HG03520 (cell line): Measurements from ENCODE around the gene EFNA3.

Experiments
- ATAC-seq: cut with Tn5 transposase; IDR thresholded peaks from one replicate; pipeline ENCODE4 v1.9.1; 2021; ENCODE audit warnings: mild to moderate bottlenecking, moderate library complexity; ENCODE audit not compliant: unreplicated experiment

EFNA3 gene

DNA sequence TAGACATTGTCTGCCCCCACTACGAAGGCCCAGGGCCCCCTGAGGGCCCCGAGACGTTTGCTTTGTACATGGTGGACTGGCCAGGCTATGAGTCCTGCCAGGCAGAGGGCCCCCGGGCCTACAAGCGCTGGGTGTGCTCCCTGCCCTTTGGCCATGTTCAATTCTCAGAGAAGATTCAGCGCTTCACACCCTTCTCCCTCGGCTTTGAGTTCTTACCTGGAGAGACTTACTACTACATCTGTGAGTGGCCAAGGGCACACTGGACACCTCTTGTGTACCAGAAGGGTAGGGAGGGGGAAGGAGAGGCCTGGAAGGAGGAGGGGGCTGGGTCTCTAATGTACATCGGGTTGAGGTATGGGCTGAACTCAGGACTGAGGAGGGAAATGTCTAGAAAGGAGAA, 11.9 kb upstream of the EFNA3 start:
- no peak for ATAC-seq

DNA sequence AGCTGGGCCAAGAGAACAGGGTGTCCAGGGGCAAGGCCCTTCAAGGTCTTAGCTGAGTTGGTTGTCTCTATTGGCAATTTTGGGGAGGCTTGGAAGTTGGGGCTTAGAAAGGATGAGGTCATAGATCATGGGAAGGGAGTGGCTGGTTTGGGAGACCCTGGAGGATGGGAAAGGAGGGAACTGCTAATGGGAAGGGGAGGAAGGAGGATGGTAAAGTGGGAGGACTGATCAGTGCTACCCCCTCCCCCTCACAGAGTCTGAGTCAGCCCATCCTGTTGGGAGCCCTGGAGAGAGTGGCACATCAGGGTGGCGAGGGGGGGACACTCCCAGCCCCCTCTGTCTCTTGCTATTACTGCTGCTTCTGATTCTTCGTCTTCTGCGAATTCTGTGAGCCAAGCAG, 10.0 kb upstream of the EFNA3 start:
- no peak for ATAC-seq

DNA sequence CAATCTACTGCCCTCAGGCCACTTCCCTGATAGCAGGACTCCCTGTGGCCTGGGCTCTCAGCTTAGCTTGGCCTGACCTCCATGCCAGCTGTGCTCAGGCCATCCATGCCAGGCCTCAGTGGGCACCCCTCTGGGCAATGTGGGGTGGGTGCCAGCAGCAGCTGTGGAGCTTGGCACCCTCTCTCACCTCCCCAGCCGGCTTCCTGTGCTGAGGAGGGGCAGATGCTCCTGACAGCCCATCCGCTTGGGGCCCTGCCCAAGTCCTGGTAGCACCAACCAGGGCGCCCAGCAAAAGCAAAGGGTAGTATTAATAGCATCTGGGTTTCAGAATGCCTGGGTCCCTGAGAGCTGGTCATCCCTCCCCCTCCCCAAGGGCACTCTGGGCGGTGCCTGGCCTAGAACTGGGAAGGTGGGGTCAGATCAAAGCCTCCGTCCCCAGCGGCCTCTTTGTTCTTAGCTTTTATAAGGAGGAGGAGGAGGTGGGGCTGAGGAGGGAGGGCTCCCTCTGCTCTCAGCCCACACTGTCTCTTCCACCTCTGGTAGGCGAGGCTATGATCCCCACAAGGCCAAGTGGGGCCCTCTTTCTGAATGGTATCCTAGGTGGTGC, 9.0 kb upstream of the EFNA3 start:
- no peak for ATAC-seq

DNA sequence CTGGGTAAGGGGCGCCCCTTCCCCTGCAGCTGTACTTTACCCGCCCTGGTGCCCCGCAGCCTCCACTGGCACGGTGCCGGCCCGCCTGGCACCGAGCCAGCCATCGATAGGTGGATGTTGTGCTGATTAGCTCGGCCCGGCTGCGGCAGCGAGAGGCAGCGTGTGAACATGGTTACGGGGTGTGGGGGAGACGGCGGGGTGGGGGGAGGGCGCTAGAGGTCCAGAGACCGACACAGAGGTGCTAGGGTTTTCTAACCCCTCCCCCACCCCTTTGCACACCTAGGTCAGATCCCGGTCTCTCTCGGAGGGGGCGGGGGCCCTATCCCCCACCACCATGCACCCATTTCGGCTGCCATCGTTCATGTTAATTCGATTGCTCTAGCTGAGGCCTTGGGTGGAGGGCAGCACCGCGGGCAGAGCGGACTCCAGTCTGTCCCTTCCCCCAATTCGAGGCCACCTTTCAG, 8.4 kb upstream of the EFNA3 start:
- no peak for ATAC-seq

DNA sequence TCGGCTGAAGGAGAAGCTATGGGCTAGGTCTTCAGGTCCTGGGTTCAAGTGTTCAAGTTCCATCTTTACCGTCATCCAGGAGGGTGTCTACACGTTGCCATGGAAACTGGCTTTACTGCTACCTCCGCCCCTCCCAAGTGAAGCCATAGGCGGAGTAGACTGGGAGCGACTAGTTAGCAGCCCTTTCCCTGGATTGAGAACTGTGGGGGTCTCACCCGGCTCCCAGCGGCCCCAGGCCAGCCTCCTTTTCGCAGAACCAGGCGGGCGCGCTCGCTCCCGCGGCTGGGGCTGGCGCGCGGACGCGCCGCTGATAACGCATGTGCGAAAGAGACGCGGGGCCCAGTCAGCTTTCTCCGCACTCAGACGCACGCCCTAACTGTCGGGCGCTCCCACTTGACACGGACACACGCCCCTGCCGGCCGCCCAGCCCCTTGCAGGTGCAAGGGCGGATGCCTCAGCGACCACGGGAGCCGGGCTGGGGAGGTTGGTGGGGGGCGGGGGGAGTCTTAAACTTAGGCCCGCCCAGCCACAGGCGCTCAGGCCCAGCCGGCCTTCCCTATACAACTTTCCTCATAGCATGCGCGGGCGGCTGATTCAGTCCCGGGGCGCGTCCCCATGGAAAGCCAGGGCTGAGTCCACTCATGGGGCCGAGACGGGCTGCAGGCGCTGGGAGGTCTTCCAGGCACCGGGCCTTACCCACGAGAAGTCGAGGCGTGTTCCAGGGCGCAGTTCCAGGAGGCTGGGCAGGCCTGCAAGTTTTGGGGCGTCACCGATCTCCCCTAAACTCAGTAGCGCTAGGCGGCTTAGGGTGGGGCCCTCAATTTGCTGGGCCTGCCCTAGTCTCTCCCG, 7.7 kb upstream of the EFNA3 start:
- peak; percentile 44 for ATAC-seq

DNA sequence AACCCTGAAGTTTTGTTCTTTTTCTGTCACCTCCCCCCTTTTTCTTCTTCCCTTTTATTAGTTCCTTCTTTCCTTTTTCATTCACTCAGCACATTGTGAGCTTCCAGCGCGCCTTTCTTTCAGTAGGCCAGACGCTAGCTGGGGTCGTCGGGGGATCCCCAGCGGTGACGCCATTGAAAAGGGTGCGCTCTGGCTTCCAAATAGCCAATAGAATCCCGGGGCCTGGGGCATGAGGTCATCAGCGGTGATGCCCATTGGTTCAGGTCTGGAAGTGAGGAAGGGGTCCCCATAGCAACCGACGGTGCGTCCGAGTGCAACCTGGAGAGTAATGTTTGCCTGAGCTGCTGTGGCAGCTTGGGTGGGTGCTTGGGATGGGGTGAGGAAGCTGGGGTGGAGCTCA, 6.9 kb upstream of the EFNA3 start:
- ATAC-seq, result no peak

DNA sequence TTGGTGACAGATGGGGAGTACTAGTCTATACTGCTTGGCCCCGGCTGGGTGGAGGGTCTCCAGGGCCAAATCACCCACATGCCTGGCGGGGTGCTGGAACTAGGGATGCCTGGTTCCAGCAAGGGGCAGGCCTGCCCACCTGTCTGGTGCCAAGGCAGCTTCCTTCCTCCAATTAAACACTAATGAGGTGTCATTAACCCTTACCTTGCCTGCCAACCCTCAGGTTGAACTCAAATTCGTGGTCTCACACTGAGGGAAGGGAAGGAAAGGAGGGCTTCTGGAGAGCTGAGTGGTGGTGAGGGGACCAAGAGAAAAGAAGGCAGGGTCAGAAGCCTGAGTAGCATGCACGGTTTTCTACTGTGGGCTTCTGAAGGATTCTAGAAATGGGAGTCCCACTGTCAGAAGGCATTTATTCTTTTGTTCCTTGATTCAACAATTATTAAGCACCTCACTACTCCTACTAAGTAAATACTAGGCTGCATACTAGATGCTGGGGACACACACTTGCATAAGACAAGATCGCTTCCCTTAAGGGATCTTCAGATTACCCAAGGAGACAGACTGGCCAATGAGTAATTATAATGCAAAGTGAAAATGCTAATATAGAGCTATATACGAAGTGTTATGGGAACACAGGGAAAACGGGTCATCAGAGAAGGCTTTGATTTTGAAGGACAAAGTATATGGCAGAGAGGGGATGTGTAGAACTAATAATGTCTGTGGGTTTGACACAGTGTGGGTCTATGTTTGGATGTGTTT, 5.9 kb upstream of the EFNA3 start:
- ATAC-seq, result no peak

DNA sequence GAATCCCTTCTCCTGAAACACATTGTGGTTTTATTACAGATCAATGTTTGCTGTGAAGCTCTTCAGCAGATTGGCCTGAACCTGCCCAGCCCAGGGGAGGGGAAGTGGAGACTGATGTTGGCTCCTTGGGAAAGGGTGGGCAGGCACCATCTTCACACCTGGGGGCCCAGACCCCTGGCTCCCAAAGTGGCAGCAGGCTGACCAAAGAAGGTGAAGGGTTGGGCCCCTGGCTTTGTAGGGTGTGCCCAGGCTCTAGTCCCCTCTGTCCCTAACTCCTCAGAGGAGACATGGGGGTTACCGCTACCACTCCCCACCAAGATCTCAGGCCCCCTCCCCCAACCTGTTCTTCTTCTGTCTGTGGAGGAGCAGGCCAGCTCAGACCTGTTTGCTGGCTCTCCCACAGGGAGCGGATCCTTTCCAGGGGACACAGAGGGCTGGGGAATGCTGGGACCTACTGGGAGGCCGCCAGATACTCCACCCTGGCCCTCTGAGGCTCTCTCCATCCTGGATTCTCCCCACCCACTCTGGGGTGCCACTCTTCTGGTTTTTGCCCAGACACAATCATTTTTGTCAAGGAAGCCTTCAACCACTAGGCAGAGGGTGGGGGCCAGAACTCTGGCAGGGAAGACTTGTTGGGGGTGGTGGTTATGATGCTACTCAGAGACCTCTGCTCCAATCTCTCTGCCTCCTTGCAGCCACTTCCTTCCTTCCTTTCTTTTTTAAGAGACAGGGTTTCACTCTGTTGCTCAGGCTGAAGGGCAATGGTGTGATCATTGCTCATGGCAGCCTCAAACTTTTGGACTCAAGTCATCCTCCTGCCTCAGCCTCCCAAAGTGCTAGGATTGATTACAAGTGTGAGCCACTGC, 5.0 kb upstream of the EFNA3 start:
- no peak for ATAC-seq

DNA sequence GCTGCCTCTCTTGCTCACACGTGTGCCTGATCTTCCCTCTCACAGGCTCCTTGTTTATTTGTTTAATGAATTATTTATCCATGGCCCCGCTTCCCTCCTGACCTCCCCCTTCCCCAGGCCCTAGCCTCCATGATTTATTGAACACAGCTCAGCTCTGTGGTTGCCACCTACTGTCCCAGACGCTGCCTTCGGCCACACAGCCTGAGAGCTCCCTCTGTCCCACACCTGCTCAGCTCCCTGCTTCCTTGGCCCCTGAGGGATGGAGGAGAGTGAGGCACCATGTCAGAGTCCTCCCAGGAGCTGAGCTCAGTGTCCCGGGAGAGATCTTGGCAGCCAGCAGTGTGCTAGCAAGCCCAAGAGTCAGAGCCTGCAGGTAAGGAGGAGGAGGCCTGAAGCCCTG, 3.1 kb upstream of the EFNA3 start:
- no peak for ATAC-seq

DNA sequence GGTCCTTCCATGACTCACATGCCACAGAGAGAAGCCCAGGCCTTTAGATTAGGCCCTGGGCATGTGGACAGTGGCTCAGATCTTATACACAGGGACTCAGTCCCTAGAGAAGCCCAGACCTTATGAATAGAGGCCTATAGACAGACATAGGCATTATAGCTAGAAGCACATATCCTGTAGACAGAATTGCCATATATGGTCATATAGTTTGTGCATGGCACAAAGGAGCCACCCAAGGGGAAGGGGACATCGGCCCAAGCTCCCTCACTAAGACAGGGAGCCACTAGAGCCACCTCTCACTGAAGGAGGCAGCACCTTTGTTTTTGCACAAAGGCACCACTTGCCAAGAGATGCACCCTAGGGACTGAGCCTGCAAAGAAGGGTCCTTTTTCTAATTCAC, 2.3 kb upstream of the EFNA3 start:
- no peak for ATAC-seq

DNA sequence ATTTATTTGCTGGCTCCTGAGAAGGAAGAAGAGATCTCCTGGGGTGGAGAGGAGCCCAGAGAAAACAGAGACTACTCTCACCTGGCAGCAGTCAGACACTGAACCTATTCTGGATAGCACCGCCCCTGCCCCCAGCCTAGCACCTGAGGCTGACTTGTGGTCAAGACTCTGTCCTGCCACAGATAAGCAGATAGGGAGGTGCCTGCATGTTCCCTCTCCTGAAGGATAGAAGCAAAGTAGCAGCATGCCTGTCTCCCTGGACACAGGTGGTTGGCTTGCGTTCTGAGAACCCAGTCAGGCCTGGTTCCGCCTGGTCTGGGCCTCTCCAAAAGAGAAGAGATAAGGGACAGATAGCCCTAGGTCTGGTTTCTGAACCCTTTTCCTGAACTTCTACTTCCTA, 1.3 kb upstream of the EFNA3 start:
- ATAC-seq, result no peak

DNA sequence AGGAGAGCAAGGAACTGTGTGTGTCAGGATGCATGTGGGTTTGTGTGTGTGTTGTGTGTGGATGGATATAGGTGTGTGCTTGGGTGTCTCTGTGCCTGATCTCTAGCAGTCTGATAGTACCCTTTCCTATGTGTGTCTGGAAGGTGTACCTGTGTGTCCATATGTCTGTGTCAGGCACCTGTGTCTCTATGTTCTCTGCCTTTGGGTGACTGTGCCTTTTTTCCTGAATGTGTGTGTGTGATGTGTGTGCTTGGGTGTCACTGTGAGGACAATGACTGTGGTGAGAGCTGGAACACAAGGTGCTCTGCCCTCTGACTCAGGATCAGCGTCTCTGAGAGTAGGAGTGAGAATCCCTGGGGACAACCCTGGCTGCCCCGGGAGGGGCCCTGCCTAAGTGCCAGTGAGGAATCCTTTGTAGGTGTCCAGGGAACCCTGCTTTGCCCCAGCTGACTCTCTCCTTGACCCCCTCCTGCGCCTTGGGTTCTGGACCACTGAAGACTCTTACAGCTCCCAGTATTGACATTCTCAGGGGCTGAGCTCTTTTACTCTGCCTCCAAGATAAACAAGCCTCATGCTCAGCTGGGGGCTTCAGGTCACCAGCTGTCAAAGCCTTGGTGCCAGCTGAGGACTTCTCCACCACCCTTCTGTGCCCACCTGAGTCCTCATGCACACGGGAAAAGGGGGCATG, 735 bp upstream of the EFNA3 start:
- ATAC-seq, result no peak

DNA sequence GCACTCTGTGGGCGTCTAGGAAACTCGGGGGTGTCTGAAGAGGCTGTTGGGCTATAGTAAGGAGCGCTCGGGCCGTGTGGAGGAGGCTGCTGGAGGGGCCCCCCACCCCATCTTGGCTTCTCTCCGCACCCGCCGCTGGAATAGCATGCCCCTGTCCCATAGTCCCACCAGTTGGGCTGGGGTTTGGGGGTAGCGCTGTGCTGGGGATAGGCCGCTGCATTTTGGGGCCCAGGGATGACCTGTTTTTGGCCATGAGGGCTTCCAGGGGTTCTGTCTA, 511 bp downstream of the EFNA3 start:
- no peak for ATAC-seq

DNA sequence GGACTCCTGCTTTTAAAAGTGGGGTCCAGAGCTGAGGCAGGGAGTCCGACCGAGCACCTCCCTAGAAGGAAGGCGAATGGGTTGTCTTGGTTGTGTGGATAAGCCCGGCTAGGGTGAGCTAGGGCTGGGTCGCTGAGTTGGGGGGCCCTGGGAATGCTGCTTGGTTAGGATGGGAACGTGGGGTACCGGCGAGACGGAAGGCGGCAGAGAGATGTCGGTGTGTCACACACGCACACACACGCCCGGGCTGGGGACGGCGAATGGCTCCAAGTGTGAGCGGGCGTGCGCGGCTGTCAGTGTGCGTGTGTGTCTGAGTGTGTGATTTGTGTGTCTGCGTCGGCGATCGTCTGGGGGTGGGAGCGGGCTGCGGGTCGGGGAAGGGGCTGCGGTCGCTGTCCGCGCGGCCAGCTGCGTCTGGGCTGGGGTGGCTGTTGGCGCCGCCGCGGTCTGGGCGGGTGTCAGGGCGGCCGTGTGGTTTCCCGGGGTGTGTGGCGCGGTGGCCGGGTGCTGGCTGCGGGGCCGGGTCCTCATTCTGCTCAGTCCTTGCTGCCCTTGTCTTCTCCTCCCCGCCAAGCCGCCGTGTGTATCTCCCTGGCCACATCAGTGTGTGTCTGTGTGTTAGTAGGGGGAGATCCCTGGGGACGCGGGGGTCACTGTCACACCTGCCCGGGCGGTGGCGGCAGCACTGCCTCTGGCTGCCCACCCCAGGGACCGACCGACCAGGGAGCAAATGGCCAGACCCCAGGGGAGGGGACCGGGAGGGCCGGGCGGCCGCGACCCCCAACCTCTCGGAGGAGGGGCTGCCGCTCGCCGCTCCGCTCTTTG, 1.1 kb downstream of the EFNA3 start:
- ATAC-seq, result no peak

DNA sequence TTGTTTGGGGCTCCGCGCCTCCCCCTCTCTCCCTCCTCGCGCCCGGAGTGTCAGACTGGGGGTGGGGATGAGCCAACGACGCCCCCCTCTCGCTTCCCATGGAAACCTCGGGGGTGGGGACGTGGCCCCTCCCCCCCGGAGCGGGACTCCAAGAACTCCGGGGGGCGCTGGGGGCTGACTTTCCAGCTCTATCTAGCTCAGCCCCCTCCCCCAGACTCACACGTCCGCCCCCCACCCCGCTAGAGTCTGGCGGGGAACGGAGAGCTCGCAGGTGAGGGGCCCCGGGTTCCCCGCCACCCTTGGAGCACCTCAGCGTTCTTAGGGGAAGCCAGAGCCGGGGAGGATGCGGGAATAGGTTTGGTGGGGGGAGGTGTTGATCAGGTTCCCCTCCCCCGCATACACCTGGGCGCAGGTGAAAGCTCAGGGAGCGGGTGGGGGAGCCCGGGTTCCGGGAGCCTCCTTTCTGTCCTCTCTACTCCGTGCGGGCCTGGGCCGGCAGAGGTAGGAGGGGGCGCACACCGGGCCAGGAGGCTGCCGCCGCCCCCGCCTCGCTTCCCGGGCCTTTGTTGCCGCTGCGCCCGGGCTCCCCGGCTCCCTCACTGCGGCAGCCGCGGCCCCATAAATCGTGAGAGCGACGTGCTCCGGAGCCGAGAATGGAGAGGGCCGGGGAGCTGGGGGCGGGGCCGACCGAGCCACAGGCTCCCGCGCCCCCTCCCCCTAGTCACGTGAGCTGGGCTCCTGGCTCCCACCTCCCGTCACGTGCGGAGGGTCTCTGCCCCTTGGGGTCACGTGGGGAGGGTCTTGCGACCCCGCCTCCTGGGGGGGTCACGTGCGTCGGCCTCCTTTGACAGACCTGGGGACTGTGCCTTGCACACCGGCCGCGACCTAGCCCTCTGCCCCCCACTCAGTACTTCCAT, 1.9 kb downstream of the EFNA3 start:
- no peak for ATAC-seq

DNA sequence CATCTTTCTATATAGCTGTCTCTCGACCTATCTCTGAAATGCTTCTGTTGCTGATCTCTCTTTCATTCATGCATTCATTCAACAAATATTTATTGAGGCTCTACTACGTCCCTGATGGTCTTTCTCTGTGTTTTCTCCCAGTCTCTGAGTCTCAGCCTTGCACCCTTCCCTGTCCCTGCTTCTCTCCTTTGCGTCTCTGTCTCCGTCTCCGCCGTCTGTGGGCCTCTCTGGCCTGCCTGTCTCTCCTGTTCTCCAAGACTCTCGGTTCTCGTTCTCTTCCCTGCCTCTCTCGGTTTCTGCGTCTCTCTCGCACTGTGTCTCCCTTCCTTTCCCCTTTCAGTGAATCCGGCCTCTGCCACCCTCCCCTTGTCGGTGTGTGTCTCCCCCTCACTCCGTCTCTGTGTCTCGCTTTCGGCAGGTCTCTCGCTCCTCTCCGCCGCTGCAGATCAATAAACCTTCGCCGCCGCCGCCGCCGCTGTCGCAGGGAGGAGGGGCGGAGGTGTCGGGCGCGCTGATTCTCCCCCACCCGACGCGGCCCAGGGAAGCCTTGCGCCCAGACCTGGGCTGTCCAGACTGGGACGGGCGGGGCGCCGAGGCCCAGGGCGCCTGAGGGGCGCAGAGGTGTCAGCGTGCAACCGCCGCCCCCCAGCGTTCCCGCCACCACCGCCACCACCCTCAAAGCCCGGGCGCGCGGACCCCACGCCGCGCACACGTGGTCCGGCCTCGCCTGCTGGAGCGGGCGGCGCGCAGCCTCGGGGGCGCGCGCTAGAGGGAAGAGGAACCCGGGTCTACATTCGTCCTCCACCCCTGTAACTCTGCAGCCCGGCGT, 3.0 kb downstream of the EFNA3 start:
- ATAC-seq, result no peak

DNA sequence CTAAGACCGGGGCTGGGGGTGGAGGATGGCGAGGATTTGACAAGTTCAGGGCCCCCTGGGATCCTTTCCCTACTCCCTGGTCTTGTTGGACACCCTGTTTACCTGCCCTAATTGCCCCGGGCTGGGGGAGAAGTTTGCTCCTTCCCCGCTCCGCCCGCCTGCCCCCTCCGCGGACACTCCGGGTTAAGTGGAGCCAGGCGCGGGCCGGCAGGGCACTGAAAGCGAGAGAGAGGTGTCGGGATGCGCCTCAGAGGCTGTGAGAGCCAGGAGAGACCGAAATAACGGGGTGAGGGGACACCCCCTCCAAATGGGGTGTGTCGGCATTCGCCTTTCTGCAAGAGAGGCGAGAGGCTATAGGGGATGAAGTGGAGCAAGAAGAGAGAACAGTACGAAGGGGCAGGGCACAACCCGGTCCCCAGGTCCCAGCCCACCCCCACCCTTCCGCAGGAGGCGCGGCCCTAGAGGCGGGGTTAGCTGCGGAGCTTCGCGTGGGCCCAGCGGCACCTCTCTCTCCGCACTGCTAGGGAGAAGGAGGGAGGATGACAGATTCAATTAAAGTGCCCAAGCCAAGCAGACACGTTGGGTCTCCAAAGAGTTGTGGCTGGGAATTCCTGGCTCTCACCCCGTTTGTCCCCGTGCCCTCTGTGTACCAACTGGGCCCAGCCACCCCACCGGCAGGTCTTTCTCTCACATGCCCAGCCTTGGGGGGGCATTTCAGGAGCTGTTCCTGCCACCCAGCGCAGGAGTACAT, 3.8 kb downstream of the EFNA3 start:
- no peak for ATAC-seq
